GM12873 (cell line): Measurements from ENCODE around the gene HMX1.

Experiments
- TF ChIP-seq, protein P1 (sequence below): IDR thresholded peaks from 2 replicates; pipeline ENCODE4 v1.5.1; 2012; ENCODE audit warnings: low read depth, mild to moderate bottlenecking, moderate library complexity, low read length, control low read depth; ENCODE audit not compliant: insufficient read depth; ENCODE audit errors: missing control alignments

HMX1 gene

GRCh38 chr4:8864912-8865680 lies 6.5 kb downstream of the HMX1 start:
- TF ChIP-seq, protein P1, sequence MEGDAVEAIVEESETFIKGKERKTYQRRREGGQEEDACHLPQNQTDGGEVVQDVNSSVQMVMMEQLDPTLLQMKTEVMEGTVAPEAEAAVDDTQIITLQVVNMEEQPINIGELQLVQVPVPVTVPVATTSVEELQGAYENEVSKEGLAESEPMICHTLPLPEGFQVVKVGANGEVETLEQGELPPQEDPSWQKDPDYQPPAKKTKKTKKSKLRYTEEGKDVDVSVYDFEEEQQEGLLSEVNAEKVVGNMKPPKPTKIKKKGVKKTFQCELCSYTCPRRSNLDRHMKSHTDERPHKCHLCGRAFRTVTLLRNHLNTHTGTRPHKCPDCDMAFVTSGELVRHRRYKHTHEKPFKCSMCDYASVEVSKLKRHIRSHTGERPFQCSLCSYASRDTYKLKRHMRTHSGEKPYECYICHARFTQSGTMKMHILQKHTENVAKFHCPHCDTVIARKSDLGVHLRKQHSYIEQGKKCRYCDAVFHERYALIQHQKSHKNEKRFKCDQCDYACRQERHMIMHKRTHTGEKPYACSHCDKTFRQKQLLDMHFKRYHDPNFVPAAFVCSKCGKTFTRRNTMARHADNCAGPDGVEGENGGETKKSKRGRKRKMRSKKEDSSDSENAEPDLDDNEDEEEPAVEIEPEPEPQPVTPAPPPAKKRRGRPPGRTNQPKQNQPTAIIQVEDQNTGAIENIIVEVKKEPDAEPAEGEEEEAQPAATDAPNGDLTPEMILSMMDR: no peak

GRCh38 chr4:8863686-8864682 lies 7.7 kb downstream of the HMX1 start:
- TF ChIP-seq, protein P1: no peak

- TF ChIP-seq, protein P1: no peak
These were observed 8.6 kb downstream of the HMX1 start for GRCh38 chr4:8862800-8863685.

DNA sequence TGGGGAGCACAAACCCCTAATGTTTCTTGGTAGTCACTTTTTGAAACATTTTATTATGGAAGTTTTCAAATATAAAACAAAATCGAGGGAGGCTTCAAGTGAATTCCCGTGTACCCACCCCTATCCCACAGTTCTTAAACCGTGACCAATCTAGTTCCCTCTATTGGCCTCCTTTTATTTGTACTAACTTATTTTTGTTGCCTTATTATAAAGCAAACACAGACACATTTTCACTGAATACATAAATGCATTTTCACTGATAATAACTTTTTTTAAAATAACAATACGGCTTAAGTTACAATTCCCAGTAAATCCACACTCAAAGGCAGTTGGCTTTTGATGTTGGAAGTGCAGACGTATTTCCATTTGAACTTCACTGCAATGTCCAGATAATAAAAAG lies 9.3 kb downstream of the HMX1 start:
- TF ChIP-seq, protein P1: no peak

- TF ChIP-seq, protein P1: no peak
These were observed 9.9 kb downstream of the HMX1 start for GRCh38 chr4:8861576-8862295.

GRCh38 chr4:8860892-8861575 lies 10.6 kb downstream of the HMX1 start:
- TF ChIP-seq, protein P1: no peak
